PFSK-1 (cell line): ENCODE results near the gene CYBA.

ENCODE experiments used
- FOXP2 ChIP-seq: optimal IDR thresholded peaks from 2 replicates; pipeline ENCODE3; 2011; ENCODE audit warnings: borderline replicate concordance, control low read depth, inconsistent platforms; ENCODE audit not compliant: insufficient read depth; ENCODE audit errors: extremely low read length, extremely low read depth
- POLR2AphosphoS5 ChIP-seq: IDR thresholded peaks from 2 replicates; pipeline ENCODE4 v1.6.1; 2012; ENCODE audit warnings: low read depth, mild to moderate bottlenecking, control low read depth, low read length, moderate library complexity
- REST ChIP-seq, 2 experiments: IDR thresholded peaks; 2 replicates each; pipeline versions ENCODE4 v1.6.1 to v1.8.0; 2011 to 2012; ENCODE audit warnings: low read depth in 2 of 2, low read length in 2 of 2, control low read depth in 1 of 2, inconsistent platforms in 1 of 2, mild to moderate bottlenecking in 1 of 2, moderate library complexity in 1 of 2; ENCODE audit not compliant: insufficient read depth in 1 of 2
- SIN3A ChIP-seq: IDR thresholded peaks from 2 replicates; pipeline ENCODE4 v1.6.1; 2012; ENCODE audit warnings: mild to moderate bottlenecking, low read length, moderate library complexity, borderline replicate concordance; ENCODE audit not compliant: insufficient read depth
- TAF1 ChIP-seq: IDR thresholded peaks from 2 replicates; pipeline ENCODE4 v1.6.1; 2012; ENCODE audit warnings: low read length, control low read depth, borderline replicate concordance; ENCODE audit not compliant: insufficient read depth

CYBA gene

GRCh38 chr16:88684569-88685155 is 33.8 kb upstream of the CYBA start:
- no peak for TF ChIP-seq SIN3A
- no peak for TF ChIP-seq REST (IDR thresholded peaks at IDR 0.05; ENCODE audit: insufficient read depth in 1 of 2, low read depth in 2 of 2, low read length in 2 of 2)
- TF ChIP-seq FOXP2, result no peak
- TF ChIP-seq TAF1, result no peak
- no peak for TF ChIP-seq POLR2AphosphoS5

- TF ChIP-seq POLR2AphosphoS5, result no peak
- TF ChIP-seq TAF1, result no peak
These were observed 31.0 kb upstream of the CYBA start for GRCh38 chr16:88681709-88682451.

GRCh38 chr16:88681084-88681680 is 30.3 kb upstream of the CYBA start:
- no peak for TF ChIP-seq SIN3A
- no peak for TF ChIP-seq POLR2AphosphoS5
- TF ChIP-seq REST (IDR thresholded peaks at IDR 0.05; ENCODE audit: insufficient read depth in 1 of 2, low read depth in 2 of 2, low read length in 2 of 2), result no peak
- no peak for TF ChIP-seq TAF1
- TF ChIP-seq FOXP2, result no peak

GRCh38 chr16:88680554-88681083 is 29.8 kb upstream of the CYBA start:
- TF ChIP-seq POLR2AphosphoS5 (no peak), TAF1 (no peak), REST (IDR thresholded peaks at IDR 0.05; ENCODE audit: insufficient read depth in 1 of 2, low read depth in 2 of 2, low read length in 2 of 2) (no peak), FOXP2 (no peak), SIN3A (no peak)

GRCh38 chr16:88678224-88678979 is 27.5 kb upstream of the CYBA start:
- TF ChIP-seq TAF1, result no peak
- no peak for TF ChIP-seq SIN3A
- TF ChIP-seq POLR2AphosphoS5, result no peak
- no peak for TF ChIP-seq FOXP2
- TF ChIP-seq REST (IDR thresholded peaks at IDR 0.05; ENCODE audit: insufficient read depth in 1 of 2, low read depth in 2 of 2, low read length in 2 of 2), result no peak
